Hematopoietic multipotent progenitor cell treated with erythropoietin and hydrocortisone succinate and interleukin-3 and kit ligand, for 8 days (in vitro differentiated cells): ENCODE measurements around the gene IL12RB2.
A peak's percentile ranks its signal among the peaks of the same experiment; 100 is the strongest.
"Not testable (repeated sequence)": the region's sequence is repeated elsewhere in the genome, so short reads cannot be mapped to it uniquely, and the experiment has no call there.

Source experiments
- DNase-seq: peaks from one replicate; pipeline ENCODE4 v3.0.0-alpha.2; 2015

Gene IL12RB2

GRCh38 chr1:67404212-67404620 lies 96.5 kb downstream of the IL12RB2 start:
- DNase-seq, result no peak

GRCh38 chr1:67405473-67406245 lies 98.0 kb downstream of the IL12RB2 start:
- DNase-seq, result no peak

- no peak for DNase-seq
These were observed 99.8 kb downstream of the IL12RB2 start for GRCh38 chr1:67407498-67407897.

GRCh38 chr1:67408148-67408547 lies 100.5 kb downstream of the IL12RB2 start:
- no peak for DNase-seq

DNA sequence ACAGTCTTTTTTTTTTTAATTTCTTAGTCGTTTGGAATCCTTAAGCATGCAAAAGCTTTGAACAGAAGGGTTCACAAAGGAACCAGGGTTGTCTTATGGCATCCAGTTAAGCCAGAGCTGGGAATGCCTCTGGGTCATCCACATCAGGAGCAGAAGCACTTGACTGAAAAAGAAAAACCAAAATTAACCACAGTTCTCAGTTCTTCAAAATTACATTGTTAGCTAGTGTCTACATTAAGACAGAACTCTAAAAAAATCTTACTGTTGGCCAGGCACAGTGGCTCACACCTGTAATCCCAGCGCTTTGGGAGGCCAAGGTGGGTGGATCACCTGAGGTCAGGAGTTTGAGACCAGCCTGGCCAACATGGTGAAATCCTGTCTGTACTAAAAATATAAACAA lies 105.4 kb downstream of the IL12RB2 start:
- DNase-seq, result not testable (repeated sequence)

DNA sequence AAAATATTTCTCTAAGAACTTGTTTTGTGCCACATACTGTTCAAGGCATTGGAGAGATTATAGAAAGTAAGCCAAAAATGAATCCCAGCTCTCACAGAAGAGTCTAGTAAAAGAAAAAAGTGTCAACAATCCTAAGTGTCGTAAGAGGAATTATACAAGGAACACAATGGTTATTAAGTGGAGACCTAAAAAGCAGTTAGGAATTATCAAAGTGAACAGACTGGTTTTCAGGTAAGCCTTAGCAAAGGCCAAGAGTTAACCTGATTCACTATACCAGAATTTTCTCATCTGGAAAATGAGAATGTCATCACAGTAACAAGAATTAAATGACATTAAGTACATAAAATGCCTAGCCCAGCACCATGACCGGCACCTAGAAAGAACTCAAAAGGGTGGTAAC lies 106.9 kb downstream of the IL12RB2 start:
- no peak for DNase-seq

- no peak for DNase-seq
These were observed 107.4 kb downstream of the IL12RB2 start for GRCh38 chr1:67415041-67415440.

DNA sequence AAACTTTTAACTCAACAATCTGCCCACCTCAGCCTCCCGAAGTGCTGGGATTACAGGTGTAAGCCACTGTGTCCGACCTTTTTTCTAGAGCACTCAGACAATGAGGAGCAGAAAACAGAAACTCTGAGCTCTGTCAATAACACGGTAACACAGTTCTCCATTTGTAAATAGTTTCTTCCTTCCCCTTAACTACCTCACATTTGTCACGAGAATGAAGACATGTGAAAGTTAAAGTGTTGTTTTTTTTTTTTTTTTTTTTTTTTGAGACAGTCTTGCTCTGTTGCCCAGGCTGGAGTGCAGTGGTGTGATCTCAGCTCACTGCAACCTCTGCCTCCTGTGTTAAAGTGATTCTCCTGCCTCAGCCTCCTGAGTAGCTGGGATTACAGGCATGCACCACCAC lies 110.1 kb downstream of the IL12RB2 start:
- DNase-seq, result not testable (repeated sequence)

- no peak for DNase-seq
These were observed 111.3 kb downstream of the IL12RB2 start for GRCh38 chr1:67418839-67419586.

- no peak for DNase-seq
These were observed 113.3 kb downstream of the IL12RB2 start for GRCh38 chr1:67420835-67421492.

- DNase-seq, result no peak
These were observed 119.8 kb downstream of the IL12RB2 start for GRCh38 chr1:67427465-67427864.

DNA sequence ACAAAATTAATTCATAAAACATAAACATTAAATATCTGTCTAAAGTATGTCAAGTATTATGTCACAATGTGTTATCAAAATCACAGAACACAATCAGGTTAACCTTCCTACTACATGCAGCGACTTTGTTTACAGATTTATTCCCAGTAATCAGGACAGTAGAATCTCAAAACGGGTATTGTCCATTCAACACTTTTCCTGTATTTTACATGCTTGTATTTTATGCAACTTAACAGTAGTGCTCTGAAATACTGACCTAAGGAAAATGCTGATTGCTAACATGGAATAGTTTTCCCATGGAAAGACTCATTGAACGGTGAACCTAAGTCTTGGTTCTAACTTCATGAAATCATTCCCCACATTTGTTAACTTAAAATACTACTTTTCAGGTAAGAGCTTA lies 120.3 kb downstream of the IL12RB2 start:
- DNase-seq, result no peak

- DNase-seq, result peak; percentile 60
These were observed 121.4 kb downstream of the IL12RB2 start for GRCh38 chr1:67429011-67429527.

DNA sequence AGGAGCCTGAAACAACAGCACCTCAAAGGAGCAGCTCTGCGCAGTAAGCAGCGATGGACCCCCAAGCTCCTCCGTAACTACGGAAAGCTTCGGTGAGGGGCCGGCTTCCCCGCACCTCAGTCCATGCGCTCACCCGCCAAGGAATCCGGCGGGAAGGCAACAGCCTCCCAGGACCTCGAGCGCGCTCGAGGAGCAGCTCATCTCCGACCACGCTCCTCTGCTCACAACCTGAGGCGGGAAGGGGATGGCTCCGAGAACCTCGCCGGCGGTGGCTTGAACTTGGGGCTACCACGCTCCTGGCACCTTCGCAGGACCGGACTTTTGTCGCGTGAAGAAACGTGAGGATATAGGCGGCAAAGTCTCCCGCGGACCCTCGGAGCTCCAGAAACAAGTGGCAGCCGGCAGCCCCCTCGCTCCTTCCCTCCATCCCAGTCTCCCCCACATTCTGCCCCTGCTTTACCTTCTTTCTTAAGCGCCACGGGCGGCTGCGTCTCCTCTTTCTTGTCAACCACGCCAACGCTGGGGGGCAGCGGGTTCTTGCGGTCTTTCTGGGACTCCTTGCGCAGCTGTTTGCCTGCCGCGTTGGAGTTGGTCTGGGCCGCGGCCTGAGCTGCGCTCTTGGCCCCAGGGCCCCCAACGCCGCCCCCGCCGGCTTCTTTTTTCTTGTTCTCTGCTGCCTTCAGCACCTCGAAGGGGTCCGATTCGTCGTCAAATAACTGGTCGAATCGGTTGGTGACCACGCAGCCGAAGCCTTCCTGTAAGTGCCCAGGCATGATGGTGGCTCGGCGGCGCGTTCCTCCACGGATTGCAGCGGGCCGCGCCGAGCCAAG lies 122.1 kb downstream of the IL12RB2 start:
- DNase-seq, result no peak

DNA sequence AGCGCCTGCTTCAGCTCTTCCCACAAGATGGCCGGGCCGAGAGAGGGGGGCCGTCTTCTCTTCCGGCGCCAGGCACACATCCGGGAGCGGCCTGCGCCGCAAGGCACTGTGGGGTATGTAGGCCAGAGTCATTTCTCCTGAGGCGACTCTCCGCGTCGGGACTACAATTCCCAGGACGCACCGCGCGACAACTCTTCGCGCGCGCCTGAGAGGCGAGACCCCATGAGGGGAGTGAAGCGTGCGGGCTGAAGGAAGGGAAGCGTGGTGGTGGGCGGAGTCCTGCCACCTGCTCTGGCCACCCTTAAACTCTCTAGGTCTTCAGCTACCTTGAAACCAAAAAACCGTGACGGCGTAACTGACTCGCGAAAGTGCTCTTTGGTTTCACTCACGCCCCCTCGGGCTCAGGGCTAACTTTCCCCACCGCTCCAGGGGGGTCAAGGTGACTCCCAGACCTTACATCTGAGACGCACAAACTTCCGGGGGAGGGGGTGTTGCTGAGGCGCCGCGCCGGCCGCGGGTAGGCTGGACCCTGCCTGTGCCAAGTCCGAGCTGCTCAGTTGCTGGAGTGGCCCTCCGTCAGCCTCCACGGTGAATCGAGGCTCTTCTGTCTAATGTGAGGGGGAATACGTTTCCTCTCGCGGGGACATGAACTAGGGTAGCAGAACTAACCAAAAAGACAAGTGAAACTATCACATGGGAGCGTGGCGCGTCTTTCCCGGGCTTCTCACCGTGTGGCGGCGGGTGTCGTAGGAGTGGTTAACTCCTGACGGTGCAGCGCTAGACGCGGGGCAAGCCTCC lies 122.9 kb downstream of the IL12RB2 start, which contains the start of gene SERBP1:
SERBP1 (minus strand) TSS at position 45 of the 798 bp plus-strand sequence. CDS start 102 bp downstream, outside the sequence.
- DNase-seq, result peak; percentile 98

- DNase-seq, result no peak
These were observed 123.6 kb downstream of the IL12RB2 start for GRCh38 chr1:67431156-67431765.

GRCh38 chr1:67431869-67432578 lies 124.4 kb downstream of the IL12RB2 start:
- DNase-seq, result peak; percentile 32

- DNase-seq, result no peak
These were observed 125.1 kb downstream of the IL12RB2 start for GRCh38 chr1:67432745-67433144.

DNA sequence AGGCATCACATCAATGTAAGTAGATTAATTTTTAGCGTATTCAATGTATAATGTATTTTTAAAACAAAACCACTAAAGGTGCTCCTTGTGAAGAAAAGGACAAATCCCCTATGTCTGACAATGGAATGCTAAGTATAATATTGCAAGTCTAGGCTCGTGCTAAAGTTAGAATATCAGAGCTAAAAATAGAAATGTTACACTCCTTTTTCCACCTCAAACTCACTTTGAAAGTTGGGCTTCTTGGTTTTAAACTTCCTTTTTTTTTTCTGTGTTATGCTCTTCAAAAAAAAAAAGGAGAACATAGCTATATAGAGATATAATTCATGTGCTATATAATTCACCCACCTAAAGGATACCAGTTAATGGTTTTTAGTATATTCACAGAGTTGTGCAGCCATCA lies 126.2 kb downstream of the IL12RB2 start:
- no peak for DNase-seq

DNA sequence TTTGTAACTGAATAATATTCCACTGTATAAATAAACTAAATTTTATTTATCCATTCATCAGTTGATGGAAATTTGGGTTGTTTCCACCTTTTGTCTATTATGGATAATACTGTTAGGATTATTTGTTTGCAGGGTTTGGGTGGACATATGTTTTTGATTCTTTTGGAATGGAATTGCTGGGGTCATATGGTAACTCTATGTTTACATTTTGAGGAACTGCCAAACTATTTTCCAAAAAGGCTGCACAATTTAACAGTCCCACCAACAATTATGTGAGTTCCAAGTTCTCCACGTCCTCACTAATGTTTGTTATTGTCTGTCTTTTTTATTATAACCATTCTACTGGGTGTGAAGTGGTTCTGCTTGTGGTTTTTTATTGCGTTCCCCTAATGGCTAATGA lies 126.8 kb downstream of the IL12RB2 start:
- DNase-seq, result no peak
